NCI-H2227 treated with DMSO at 0.1 percent for 48 hours (cell line): ENCODE results near the gene BPTF.
"Not testable (repeated sequence)": the region's sequence is repeated elsewhere in the genome, so short reads cannot be mapped to it uniquely, and the experiment has no call there.

ENCODE experiments used
- DNase-seq: peaks from one replicate; lab custom pipeline; 2025; lab: John Stamatoyannopoulos, UW

The BPTF gene

DNA sequence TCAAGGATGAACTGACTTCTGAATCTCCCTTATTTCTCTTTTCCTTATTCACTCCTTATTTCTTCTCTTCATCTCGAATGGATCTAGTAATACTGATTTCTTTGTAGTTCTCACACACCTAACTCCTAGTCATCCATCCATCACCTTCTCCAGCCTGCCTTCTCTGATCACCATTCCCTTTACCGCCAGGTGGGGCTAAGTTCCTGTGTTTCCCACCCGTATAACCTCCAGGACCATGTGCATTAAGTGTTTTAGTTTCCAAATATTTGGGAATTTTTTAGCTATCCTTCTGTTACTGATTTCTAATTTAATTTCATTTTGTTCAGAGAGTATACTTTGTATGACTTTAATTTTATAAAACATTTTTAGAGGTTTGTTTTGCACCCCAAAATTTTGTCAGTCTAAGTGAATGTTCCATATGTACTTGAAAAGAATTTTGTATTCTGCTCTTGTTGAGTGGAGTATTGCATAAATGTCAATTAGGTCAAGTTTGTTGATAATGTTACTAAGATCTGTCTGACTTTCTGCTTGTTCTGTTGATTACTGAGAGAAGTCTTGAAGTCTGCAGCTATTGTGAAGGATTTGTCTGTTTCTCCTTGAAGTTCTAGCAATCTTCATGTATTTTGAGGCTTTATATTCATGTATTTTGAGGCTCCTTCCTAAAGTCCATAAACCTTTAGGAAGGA, 8.8 kb downstream of the BPTF start:
- DNase-seq, result no peak

DNA sequence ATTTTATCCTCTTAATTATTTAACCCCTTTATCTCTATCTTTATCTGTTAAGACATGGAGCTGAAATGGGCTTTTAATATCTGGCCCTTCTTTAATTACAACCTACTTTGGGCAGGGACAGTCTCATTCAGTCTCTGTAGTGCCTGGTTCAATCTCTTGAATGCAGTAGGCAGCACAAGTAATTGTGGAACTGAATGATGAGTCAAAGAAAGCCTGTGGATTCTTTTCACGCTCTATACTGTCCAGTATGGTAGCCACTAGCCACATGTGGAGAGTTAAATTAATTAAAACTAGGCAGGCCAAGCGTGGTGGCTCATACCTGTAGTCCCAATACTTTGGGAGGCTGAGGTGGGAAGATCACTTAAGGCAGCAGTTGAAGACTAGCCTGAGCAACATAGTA, 9.3 kb downstream of the BPTF start:
- no peak for DNase-seq

DNA sequence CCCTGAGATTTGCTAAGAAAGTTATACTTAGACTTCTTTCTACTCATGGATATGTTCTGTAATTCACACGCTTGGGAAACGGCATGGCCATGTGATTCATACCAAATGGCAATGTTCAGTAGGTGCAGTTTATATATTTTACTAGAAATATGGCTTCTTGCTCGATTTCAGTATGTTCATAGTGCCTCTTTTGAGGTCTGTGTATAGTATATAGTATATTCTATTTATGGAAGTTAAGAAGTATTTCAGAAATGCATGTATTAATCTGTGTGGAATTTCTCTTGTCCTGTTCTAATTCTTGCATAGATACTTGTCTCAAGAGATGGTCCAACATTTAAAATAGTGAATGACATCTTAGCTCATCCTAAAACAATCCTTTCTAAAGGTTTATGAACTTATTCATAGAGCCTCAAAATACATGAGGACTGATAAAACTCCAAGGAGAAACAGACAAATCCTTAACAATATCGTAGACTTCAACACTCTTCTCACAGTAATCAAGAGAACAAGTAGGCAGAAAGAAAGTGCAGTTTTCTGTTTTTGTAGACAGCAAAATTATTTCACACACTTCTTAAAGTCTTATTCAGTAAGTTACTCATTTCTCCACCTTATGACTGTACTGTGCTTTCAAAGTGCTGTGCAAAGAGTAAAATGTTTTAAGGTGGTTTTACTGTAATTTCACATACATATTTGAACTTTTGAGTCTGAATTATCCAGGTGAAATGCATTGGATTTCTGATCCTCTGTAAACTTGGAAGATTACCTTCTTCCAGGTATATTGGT, 11.1 kb downstream of the BPTF start:
- no peak for DNase-seq

DNA sequence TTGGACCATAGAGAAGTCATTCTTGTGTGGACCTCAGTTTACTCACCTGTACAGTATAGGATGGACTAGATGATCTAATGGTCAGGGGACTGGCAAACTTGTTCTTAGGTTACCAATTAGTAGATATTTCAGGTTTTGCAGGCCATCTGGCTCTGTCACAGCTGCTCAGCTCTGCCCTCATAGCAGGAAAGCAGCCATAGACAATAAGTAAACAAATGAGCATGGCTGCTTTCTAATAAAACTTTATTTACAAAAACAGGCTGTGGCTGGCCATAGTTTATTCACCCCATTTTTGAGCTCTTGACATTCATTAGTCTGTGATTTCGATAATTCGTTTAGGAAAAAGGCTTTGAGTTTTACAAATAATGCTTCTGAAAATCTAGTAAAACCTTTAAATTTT, 12.7 kb downstream of the BPTF start:
- DNase-seq, result no peak

DNA sequence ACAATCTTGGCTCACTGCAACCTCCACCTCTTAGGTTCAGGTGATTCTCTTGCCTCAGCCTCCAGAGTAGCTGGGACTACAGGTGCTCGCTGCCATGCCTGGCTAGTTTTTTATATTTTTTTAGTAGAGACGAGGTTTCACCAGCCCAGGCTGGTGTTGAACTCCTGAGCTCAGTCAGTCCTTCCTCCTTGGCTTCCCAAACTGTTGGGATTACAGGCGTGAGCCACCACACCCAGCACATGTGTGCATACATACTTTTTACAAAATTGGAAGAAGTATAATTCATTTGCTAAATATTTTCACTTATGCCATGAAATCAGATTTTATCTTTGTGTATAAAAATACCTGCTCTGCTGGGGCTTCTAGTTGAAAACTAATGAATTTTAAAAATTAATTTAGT, 13.2 kb downstream of the BPTF start:
- DNase-seq, result no peak

DNA sequence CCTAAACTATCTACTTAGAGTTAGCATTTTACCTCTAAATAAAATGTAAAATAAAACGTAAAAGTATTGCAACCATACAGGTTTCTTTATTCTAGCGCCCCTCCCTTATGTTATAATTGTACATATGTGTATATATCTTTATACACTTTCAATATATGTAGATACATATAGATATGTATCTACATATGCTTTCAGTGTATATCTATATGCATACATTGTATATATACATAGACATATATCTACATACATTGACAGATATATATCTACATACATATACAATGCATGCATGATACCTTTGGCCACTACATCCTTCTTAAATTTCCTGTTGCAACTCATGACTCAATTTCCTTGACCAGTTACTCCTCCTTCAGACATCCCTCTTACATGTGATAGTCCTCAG, 16.7 kb downstream of the BPTF start:
- DNase-seq, result no peak

DNA sequence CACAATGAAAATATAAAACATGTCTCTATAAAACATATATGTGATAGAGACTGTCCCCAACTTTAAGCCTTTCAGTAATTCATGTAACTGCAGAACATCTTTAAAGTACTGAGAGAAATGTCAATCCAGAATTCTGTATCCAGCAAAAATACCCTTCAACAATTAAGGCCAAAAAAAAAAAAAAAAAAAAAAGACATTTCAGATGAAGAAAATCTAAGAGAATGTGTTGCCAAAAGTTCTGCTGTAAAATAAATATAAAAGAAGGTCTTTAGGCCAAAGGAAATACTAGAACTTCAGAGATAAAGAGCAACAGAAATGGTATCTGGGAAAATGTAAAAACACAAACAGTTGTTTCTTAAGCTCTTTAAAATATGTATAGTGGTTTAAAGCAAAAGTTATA, 17.3 kb downstream of the BPTF start:
- DNase-seq, result no peak

DNA sequence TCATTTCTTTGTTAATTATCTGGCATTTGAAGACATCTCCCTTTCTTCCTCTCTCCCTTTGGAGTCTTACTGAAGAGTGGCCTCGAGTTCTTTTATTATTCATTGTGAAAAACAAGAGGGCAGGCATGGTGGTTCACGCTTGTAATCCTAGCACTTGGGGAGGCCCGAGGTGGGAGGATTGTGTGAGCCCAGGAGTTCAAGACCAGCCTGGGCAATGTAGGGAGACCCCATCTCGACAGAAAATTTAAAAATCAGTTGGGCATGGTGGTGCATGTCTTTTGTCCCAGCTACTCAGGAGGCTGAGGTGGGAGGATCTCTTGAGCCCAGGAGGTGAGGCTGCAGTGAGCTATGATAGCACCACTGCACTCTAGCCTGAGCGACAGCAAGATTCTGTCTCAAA, 20.1 kb downstream of the BPTF start:
- no peak for DNase-seq

DNA sequence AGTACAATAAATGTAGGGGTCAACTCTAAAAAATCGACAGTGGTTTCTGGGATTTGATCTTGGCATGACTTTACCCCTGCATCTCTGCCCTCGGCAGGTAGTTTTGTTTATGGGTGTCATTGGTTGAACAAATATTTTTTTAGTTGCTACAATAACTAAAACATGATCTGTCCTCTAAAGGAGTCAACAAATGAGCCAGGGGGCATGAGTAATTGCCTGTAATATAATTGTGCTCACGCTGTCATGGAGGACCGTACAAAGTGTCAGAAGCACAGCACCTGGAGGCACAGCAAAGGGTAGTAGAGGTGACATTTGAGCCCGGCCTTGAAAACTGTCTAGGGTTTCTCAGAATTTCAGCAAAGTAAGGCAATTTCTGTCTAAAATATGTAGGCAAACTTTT, 22.9 kb downstream of the BPTF start:
- not testable (repeated sequence) for DNase-seq

DNA sequence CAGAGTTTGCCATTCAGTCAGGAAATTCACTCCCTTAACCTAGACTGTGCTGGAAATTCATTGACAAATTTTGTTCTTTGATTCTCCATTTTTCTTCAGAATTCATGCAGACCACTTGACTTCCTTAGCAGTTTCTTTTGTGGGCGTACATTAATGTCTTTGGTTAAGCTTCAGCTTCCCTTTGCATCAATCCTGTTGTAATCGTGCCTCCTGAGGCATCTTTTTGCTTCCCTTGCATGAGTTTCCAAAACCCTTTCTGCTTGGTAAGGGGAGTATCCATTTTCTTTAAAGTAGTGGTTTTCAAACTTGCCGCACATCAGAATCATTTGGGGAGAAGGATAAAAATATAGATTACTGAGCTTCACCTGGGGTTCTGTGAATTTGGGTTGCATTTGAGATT, 23.5 kb downstream of the BPTF start:
- not testable (repeated sequence) for DNase-seq

DNA sequence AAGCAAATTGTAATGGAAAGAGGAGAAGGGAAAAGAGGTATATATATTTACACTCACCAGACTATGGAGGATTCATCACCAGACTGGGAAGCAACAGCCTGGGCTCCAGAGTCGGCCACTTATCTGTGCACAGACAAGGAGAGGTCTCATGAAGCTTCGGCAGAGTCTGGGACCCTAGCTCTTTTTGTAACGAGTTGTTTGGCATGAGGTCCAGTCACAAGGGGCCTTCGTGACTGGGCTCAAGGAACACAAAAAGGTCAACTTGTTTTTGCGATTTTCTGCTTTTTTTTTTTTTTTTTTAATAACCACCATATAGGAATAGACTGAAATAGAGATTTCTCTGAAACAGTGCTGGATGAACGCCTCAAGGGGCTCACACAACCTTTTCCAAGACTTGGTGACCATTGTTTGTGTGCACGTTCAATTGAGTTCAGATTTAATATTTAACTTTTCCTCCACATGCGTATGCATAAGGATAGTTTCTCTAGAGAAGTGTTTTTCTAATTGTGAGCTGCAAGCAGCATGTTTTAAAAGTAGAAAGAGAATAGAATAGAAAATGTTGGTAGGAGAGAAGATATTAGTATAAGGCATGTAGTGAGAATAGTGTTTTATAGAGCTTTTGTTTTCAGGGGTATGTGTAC, 25.8 kb downstream of the BPTF start:
- no peak for DNase-seq

DNA sequence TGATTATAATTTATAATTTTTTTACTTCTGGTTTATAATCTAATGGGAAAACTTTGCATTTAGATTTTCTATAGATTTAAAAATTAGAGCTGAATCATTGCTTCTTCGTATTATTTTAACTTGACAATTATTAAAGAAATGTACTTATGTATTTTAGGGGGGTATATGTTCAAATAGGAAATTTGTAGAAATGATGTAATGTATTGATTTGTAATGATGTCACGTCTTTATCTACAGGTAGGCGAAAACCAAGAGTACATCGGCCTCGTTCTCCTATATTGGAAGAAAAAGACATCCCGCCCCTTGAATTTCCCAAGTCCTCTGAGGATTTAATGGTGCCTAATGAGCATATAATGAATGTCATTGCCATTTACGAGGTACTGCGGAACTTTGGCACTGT, 28.4 kb downstream of the BPTF start:
- DNase-seq, result no peak

DNA sequence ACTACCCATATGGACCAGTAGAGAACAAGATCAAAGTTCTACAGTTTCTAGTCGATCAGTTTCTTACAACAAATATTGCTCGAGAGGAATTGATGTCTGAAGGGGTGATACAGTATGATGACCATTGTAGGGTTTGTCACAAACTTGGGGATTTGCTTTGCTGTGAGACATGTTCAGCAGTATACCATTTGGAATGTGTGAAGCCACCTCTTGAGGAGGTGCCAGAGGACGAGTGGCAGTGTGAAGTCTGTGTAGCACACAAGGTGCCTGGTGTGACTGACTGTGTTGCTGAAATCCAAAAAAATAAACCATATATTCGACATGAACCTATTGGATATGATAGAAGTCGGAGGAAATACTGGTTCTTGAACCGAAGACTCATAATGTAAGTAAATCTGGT, 29.1 kb downstream of the BPTF start:
- no peak for DNase-seq

DNA sequence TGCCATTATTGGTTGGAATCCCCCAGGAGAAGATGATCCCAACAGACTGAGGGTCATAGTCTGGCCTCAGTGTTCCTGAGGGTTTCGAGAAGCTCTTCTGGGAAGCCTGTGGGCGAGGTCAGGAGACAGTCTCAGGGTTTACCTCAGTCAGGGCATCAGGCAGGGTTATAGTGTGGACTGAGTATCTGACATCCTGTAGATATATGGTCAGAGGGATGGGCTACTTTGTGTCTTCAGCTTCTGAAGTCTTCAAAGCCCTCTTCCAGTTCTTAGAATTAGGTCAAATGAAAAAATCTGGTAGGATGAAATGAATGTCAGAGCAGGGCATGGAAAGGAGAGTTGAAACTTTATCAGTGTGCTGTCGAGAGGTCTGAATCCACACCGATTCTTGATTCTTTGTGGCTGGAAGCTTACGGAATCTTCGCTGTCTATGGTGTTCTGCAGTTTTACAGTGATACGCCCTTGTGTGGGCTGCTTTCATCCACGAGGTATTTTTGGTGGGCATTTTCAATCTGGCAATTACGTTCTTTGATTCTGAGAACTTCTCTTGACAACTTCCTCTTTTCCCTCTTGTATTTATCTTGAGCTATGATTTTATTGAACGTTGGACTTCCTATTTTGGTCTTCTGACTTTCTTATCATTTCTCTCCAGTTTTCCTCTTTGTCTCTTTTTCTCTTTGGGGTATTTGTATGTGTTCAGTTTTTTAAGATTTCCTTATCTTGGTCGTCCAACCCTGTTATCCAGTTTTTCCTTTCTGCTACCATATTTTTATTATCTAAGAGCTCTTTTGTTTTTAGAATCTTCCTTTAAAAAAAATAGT, 30.4 kb downstream of the BPTF start:
- DNase-seq, result no peak

DNA sequence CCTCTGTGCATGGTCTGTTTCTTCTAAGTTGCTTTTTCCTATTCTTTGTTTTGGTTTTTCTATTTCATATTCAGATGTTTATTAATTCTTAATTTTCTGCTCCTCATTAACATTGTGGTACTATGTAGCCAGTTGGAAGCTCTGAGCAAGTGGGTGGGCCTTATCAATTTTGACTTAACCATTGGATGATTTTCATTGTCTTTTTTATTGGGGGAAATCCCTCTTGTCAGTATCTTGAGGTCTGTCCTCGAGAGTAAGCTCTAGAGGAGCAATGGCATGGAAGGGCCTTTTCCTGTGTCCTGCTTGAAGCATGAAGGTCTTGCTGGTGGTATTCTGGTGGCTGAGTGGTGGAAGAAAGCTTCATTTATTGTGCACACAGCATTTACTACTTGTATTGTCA, 31.1 kb downstream of the BPTF start:
- DNase-seq, result not testable (repeated sequence)

DNA sequence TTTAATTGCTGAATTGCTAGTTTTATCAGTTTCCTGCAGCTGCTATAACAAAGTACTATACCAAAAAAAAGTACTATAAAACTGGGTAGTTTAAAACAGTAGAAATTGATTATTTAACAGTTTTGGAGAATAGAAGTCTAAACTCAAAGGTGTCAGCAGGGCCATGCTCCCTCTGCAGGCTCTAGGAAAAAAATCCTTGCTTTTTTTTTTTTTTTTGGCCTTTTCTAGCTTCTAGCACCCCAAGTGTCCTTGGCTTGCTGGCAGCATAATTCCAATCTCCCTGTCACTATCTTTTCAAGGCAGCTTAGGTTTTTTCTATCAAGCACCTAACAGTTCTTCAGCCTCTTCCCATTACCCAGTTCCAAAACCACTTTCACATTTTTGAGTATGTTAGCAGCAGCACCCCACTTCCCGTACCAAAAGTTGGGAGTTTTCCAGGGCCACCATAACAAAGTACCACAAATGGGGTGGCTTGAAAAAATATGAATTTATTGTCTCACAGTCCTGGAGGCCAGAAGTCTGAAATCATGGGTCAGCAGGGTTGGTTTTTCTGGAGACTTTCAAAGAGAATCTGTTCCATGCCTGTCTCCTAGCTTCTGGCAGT, 37.4 kb downstream of the BPTF start:
- DNase-seq, result no peak

DNA sequence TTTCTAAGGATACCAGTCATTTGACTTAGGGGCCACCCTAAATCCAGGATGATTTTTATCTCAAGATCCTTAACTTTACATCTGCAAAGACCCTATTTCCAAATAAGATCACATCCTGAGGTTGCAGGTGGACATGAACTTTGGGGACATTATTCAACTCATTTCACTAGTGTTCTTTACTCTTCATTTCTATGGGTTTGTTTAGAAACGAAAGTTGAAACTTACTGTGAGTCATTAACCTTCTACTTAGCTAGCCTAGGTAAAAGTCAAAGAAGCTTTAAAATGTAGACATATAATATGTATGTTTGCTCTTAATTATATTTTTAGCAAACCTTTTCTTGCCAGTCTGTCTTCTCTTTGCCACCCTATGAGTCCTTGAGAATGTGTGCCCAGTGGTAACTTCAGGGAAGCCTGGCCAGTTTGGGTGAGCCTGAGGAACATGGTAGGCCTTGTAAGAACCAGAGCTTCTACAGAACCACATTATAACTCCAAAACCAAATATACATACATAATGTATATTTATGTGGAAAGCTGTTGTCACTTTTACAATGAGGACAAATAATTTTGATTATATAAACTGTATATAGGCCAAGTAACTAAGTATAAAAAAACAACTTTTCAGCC, 38.4 kb downstream of the BPTF start:
- DNase-seq, result no peak

DNA sequence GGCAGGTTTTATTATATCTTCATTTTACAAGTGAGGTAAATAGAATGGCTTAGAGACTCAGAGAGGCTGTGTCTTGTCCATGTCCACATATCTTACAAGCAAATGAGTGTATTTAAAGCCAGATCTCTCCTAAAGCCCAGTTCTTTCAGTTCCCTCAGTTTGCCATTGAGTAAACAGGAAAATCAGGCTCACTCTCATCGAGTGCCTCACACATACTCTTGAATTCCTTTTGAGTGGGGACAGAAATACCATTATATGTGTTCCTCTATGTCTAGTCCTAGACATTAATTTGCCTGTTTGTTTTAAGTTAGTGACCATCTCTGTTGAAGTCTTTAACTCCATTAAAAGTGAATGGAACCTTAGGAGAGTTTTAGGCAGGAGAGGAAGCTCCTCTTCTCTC, 40.1 kb downstream of the BPTF start:
- DNase-seq, result no peak

DNA sequence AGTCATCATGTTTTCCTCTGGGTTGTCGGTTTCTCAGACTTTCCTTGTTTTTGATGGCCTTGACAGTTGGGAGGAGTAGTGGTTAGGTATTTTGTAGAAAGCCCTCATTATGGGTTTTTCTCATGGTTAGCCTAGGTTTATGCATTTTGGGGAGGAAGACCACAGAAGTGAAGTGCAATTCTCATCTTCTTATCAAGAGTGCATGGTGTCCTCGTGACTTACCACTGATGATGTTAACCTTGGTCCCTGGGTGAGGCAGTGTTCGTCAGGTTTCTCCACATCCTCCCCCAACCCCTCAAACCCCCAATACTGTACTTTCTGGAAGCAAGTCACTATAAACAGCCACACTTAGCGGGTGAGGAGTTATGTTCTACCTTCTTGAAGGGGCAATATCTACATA, 42.3 kb downstream of the BPTF start:
- no peak for DNase-seq

DNA sequence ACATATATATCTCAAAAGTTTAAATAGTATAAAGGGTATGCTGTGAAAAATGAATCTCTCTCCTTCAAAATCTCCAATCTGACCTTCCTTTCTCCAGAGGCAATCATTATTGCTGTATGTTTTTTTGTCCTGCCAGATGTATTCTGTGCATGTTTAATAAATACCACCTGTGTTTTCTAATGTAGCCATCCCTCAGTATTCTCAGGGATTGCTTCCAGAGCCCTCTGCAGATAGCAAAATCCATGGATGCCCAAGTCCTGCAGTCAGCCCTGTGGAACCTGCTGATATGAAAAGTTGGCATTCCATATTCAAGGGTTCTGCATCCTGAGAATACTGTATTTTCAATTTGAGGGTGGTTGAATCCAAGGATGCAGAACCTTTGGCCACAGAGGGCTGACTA, 42.9 kb downstream of the BPTF start:
- DNase-seq, result no peak

DNA sequence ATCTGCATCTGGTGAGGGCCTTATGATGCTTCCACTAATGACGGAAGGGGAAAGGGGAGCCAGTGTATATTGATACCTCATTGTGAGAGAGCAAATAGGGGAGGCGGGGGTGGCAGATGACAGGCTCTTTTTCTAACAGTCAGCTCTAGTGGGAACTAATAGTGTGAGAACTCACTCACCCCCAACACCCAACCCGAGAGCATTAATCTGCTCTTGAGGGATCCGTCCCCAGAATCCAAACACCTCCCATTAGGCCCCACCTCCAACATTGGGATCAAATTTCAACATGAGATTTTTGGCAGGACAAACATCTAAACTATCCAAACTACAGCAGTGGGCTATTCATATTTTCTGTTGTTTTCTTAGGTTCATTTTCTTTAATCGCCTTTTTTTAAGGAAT, 54.4 kb downstream of the BPTF start:
- DNase-seq, result no peak

DNA sequence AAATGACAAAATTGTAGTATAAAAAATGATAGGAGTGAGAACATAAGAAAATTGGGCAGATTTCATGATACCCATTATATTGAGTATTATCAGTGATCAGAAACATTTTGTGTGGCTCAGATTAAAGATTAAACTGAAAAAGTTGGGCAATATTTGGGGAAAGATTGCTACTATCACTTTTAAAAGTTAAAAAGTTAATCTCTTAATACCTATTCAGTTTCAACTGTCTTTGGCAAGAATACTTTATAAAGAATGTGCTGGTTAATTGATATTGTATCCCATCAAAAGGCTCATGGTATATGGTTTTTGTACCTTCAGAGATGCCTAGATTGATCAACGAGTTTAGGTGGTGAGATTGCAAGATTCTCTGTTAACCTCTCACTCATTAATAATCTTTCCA, 55.8 kb downstream of the BPTF start:
- no peak for DNase-seq
